Nephron (organoid): ENCODE results near the gene HHATL.
"Not testable (repeated sequence)": the region's sequence is repeated elsewhere in the genome, so short reads cannot be mapped to it uniquely, and the experiment has no call there.

Experiments used
- H3K27ac Mint-ChIP-seq, 3 experiments: 2 replicates each; pipeline ENCODE4 v1.8.0; 2020; ENCODE audit warnings: mixed read lengths in 3 of 3, mild to moderate bottlenecking in 2 of 3, moderate library complexity in 1 of 3
- H3K27me3 Mint-ChIP-seq: 2 replicates; pipeline ENCODE4 v1.8.0; 2021; ENCODE audit warnings: low read depth, mild to moderate bottlenecking, moderate library complexity, mixed read lengths
- H3K36me3 Mint-ChIP-seq: 2 replicates; pipeline ENCODE4 v1.8.0; 2020; ENCODE audit warnings: low read depth, mixed read lengths
- H3K4me1 Mint-ChIP-seq: 2 replicates; pipeline ENCODE4 v1.8.0; 2020; ENCODE audit warnings: mixed read lengths
- H3K4me3 Mint-ChIP-seq, 3 experiments: 2 replicates each; pipeline ENCODE4 v1.8.0; 2020; ENCODE audit warnings: mild to moderate bottlenecking in 3 of 3, mixed read lengths in 3 of 3, moderate library complexity in 2 of 3
- H3K9me3 Mint-ChIP-seq: 2 replicates; pipeline ENCODE4 v1.8.0; 2020; ENCODE audit warnings: mixed read lengths
- CTCF ChIP-seq, 3 experiments: fragments of 200-600 bp; sonication (generic); IDR thresholded peaks; one replicate each; pipeline ENCODE4 v1.5.0; 2021; ENCODE audit warnings: antibody characterized with exemption in 3 of 3; ENCODE audit not compliant: unreplicated experiment in 3 of 3

HHATL gene

GRCh38 chr3:42728668-42729364, 26.2 kb upstream of the HHATL start:
- H3K9me3 Mint-ChIP-seq: no peaks in the 10 kb centered on the region
- H3K4me3 Mint-ChIP-seq: no peak overlapping the region
- no peak for TF ChIP-seq CTCF (IDR thresholded peaks at IDR 0.05; ENCODE audit: unreplicated experiment in 3 of 3)
- no peak overlapping the region for H3K27ac Mint-ChIP-seq
- H3K4me1 Mint-ChIP-seq: peaks cover 8% of the 10 kb centered on the region
- no peaks in the 10 kb centered on the region for H3K36me3 Mint-ChIP-seq
- peaks cover 11% of the 10 kb centered on the region for H3K27me3 Mint-ChIP-seq

GRCh38 chr3:42728056-42728455, 25.5 kb upstream of the HHATL start:
- Mint-ChIP-seq H3K4me1 (peaks cover 8% of the 10 kb centered on the region), H3K9me3 (no peaks in the 10 kb centered on the region), H3K36me3 (no peaks in the 10 kb centered on the region), H3K27me3 (peaks cover 11% of the 10 kb centered on the region), H3K27ac (no peak overlapping the region), H3K4me3 (no peak overlapping the region)
- no peak for TF ChIP-seq CTCF (IDR thresholded peaks at IDR 0.05; ENCODE audit: unreplicated experiment in 3 of 3)

GRCh38 chr3:42725454-42725853, 22.9 kb upstream of the HHATL start:
- H3K4me1 Mint-ChIP-seq: peaks cover 8% of the 10 kb centered on the region
- no peak overlapping the region for H3K4me3 Mint-ChIP-seq
- no peaks in the 10 kb centered on the region for H3K36me3 Mint-ChIP-seq
- TF ChIP-seq CTCF (IDR thresholded peaks at IDR 0.05; ENCODE audit: unreplicated experiment in 3 of 3): no peak
- H3K9me3 Mint-ChIP-seq: no peaks in the 10 kb centered on the region
- H3K27ac Mint-ChIP-seq: no peak overlapping the region
- peaks cover 5% of the 10 kb centered on the region for H3K27me3 Mint-ChIP-seq

GRCh38 chr3:42723219-42723618, 20.6 kb upstream of the HHATL start:
- no peak overlapping the region for H3K4me3 Mint-ChIP-seq
- H3K4me1 Mint-ChIP-seq: no peaks in the 10 kb centered on the region
- H3K27me3 Mint-ChIP-seq: no peaks in the 10 kb centered on the region
- H3K27ac Mint-ChIP-seq: no peak overlapping the region
- no peaks in the 10 kb centered on the region for H3K9me3 Mint-ChIP-seq
- H3K36me3 Mint-ChIP-seq: no peaks in the 10 kb centered on the region
- no peak for TF ChIP-seq CTCF (IDR thresholded peaks at IDR 0.05; ENCODE audit: unreplicated experiment in 3 of 3)

- H3K36me3 Mint-ChIP-seq, H3K9me3 Mint-ChIP-seq, H3K27ac Mint-ChIP-seq, H3K27me3 Mint-ChIP-seq, H3K4me3 Mint-ChIP-seq, H3K4me1 Mint-ChIP-seq: not testable (repeated sequence)
Observed at GRCh38 chr3:42722442-42722841, 19.8 kb upstream of the HHATL start.

GRCh38 chr3:42721690-42722089, 19.1 kb upstream of the HHATL start:
- TF ChIP-seq CTCF (IDR thresholded peaks at IDR 0.05; ENCODE audit: unreplicated experiment in 3 of 3): no peak
- Mint-ChIP-seq H3K36me3 (no peaks in the 10 kb centered on the region), H3K27ac (no peak overlapping the region), H3K9me3 (no peaks in the 10 kb centered on the region), H3K27me3 (no peaks in the 10 kb centered on the region), H3K4me3 (no peak overlapping the region), H3K4me1 (no peaks in the 10 kb centered on the region)
